Measurements from ENCODE around the gene CLIP2.
"Not testable (repeated sequence)": the region's sequence is repeated elsewhere in the genome, so short reads cannot be mapped to it uniquely, and the experiment has no call there.

- TF ChIP-seq CTCF (conservative IDR thresholded peaks at IDR 0.05 in 1 of 2, IDR thresholded peaks at IDR 0.05 in 1 of 2; ENCODE audit: extremely low read depth in 1 of 2, insufficient read depth in 1 of 2, low read depth in 1 of 2, low read length in 2 of 2); EZH2 (IDR thresholded peaks at IDR 0.05; ENCODE audit: borderline replicate concordance, low read length): not testable (repeated sequence)
Measured at GRCh38 chr7:74255461-74255860, 33.7 kb upstream of the CLIP2 start.
